HTERT RPE-1 (cell line): ENCODE results near the gene PIK3CB.
"Not testable (repeated sequence)": the region's sequence is repeated elsewhere in the genome, so short reads cannot be mapped to it uniquely, and the experiment has no call there.

Experiments used
- in situ Hi-C: fragments of 300-500 bp; cut with MboI; formaldehyde crosslinking; loops from 4 replicates; pipeline ENCODE4 v1.14.3; 2020; ENCODE audit warnings: low sequenced_read_pairs

PIK3CB gene

DNA sequence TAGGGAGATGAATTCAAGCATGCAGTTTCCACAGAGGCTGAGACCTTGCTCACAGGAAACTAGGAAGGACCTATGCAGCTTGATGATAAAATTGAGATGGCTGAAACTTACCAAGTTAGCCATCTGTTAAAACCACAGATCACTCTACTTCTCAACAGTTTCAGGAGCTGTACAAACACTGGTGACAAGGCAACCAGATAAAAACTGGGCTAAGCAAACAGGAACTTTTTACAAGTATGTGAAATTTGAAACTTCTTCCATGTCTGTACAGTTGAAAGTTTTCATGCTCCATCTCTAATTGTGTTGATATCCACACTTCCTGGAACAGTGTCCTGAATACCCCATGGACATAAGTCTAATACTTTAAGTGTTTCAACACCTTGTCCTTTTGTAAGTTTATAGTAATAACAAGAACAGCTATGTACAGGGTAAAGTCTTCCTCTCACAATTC, 147.9 kb downstream of the PIK3CB start:
- in situ Hi-C loops, result no loop called here

DNA sequence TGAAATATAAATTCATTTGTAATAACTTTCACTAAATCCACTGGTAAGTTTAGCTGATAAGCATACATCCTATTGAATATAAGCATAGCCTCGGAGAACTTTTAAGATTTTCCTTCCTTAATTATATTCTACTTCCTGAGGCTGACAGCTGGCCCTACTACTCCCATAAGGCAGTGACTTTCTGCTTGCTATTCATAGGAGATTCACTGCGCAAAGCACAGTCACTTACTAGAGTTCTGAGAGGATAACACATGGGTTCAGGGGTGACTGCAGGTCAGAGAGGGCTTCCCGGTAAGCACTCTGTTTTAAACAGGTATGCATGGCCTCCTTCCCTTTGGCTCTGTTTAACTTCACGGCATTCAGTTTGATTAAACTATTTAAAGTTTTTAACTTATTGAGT, 150.3 kb downstream of the PIK3CB start:
- in situ Hi-C loops, result no loop called here

DNA sequence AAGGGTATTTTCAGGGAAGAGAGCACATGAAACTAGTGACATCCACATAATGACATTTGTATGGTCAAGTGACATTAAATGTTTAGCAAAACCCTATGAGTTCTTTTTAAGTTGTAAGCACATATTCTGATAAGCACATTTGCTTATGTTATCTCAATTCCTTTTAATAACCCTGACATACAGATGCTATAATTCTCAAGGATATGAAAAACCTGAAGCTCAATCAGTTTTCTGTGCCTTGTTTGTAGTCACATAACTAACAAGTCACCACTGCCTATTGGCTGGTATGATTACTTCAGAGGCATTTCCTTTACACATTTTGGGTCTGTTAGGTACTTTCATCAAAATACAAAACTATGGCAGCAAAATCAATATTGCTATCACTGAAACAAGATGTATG, 152.1 kb downstream of the PIK3CB start:
- in situ Hi-C loops, result no loop called here

DNA sequence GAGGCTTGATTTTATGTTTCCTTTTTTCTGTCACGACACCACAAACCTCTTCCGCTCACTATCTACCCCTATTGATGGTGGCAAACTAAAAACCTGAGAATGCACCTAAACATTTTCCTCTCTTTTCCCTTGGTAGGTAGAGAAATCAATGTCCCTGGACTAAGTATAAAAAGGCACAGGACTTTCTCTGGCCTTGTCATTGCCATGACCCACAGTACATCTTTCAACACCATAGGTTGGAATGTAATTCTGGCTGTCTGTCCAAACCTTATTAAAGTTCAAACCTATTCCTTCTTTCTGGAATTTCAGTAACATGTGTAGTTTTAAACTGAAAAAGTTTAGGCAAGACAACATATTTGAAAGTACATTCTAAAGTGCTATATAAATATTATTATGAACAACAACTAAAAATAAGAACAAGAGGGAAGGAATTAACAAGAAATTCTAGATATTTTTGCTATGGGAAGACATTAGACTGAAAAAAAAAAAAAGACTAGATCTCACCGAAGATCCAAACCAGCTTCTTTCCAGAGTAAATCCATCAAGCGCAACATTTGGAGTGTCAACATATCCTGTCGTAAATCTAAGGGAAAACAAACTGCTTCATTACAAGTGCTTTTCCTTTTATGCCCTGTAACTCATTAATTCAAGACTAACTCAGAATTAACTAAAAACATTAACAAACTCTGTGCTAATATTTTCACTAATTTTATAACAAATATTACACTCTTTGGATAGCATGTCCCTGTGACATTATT, 153.1 kb downstream of the PIK3CB start:
- in situ Hi-C loops, result no loop called here

DNA sequence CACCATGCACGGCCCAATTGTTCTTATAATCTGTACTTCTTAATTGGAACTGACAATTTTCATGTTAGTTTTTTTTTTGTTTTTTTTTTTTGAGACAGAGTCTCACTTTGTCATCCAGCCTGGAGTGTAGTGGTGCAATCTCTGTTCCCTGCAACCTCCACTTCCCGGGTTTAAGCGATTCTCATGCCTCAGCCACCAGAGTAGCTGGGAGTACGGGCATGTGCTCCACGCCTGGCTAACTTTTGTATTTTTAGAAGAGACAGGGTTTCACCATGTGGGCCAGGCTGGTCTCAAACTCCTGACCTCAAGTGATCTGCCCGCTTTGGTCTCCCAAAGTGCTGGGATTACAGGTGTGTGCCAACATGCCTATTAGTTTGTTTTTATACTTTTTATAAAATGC, 153.8 kb downstream of the PIK3CB start:
- in situ Hi-C loops, result not testable (repeated sequence)

DNA sequence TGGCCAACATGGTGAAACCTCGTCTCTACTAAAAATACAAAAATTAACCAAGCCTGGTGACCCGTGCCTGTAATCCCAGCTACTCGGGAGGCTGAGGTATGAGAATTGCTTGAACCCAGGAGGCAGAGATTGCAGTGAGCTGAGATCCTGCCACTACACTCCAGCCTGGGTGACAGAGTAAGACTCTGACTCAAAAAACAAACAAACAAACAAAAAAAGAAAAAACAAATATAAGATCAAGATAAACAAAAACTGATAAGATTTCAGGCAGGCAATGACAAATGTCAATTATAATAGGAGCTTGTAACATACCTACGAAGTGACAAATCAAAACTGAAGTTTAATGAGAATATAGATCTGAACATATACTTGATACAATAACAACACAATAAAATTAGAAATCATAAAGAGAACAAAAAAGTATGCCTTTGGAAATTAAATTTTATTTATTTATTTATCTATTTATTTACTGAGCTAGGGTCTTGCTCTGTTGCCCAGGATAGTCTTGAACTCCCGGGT, 155.8 kb downstream of the PIK3CB start:
- in situ Hi-C loops, result no loop called here

DNA sequence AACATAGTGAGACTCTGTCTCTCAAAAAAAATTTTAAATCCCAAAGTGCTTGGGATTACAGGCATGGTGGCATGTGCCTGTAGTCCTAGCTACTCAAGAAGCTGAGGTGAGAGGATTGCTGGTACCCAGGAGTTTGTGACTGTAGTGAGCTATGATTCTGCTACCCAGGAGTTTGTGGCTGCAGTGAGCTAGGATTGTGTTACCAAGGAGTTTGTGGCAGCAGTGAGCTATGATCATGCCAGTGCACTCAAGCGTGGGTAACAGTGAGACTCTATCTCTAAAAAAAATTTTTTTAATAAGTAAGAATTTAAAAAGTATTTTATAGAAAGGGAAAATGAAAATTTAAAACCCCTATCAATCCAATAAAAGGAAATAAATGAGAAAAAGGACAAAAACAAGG, 156.6 kb downstream of the PIK3CB start:
- in situ Hi-C loops, result no loop called here

DNA sequence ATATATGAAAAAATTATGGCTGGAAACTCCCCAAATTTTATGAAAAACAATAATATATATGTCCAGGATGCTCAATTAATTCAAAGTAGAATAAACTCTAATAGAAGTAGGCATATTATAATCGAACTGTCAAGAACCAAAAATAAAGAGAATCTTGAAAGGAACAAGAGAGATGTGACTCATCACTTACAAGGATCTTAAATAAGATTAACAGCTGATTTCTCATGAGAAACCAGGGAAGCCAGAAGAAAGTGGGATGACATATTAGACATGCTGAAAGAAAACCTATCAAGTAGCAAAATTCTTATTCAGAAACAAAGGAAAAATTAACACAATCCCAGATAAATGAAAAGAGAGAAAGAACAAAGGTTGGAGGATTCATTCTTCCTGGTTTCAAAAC, 159.3 kb downstream of the PIK3CB start:
- in situ Hi-C loops, result no loop called here

DNA sequence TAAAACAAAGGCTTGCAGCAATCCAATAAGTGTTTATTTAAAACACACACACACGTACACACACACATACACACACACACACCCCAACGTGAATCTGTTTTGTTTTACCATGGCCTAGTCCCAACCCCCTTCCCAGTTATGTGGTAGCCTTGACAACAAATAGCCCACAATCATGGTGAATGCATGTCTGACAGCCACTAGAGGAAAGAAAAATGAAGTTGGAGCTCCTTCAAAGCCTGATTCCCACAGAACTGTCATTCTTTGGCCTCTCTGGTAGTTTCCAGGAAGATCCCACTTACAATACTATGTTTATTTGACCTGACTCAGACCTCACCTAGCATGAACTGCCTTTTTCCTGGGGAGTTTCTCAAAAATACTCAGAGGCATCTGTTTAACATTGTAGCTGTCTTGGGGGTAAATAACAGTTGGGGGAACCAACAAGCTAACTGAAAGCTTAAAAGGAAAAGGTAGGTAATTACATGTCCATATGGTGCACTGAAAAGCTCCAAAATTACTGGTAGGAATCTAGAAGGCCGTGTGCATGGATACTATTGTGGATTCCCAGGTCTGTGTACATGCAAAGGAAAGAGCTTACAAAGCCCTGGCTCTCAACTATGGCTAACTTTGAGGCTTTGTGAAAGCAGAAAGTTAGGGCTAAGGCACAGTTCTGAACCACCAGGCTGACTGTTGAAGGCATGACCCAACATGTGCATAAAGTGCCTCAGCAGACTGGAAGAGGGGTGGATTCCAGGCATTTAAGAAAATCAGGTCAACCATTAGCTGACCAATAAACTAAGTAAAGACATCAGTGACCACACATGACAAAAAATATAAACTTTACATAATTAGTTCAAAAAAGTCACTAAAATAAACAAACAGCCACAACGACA, 160.8 kb downstream of the PIK3CB start:
- in situ Hi-C loops, result no loop called here

DNA sequence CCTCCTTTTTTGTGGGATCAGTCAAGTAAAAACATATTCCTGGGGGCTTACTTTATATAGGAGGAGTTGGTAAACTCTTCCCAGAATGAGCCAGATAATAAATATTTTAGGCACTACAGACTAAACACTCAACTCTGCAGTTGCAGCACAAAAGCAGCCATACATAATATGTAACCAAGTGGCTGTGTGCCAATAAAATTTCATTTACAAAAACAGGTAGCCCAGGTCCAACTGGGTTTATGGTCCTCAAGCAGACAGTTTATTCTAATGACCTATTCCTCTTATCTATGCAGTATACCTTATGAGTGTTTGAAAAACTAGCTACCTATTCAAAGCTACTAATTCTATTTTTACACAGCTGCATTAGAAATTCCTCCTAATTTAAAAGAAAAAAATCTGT, 164.3 kb downstream of the PIK3CB start:
- in situ Hi-C loops, result no loop called here

DNA sequence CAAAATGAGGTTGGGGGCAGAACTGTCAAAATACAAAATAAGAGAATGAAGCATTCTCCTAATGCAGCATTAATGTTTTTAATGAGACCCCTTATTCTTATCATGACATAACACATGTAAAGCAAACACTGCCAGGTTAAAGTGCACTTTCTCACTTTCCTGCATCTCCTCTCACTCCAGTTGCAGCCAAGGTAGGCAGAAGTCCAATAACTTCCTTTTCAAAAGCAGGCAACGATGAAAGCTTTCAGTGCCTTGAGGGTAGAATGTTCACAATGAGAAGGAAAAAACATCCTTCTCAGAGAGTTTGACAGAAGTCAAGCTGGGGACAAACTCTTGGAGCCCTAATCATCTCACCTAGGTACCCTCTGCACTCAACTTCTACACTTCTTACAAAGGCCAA, 166.6 kb downstream of the PIK3CB start:
- in situ Hi-C loops, result no loop called here

DNA sequence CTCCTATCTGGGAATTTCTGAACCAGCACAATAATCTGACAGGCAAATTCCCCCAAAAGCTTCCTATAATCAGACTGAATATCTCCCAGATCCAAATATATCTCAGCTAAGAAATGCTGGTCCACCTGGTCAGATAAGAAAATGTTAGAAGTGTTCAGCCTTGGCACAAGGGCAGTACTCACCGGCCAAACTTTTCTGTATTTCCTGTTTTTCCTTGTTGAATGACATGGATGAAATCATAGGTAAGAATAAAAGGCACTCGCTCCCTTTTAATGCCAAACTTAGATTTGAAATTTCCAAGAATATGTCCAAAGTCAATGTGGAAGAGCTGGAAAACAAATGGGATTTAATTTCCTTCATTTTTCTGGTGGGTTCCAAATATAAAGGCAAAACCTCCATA, 177.2 kb downstream of the PIK3CB start:
- in situ Hi-C loops, result no loop called here

DNA sequence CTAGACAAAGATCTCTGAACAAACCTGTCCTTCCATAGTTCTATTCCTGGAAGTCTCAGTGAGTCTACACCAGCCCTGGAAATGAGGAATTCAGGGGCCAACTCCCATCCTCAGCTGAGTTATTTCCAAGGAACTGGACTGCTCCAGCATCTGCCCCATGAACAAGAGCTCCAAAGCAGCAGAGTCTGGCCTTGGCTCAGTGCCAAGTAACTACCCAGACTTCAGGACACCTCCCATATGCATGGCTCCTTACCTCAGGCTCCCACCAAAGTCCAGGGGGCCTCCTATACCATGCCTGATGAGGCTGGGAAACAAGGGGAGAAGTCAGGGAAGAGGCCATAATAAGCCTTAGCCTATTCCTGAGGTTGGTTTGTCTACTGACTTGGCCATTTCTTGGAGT, 181.2 kb downstream of the PIK3CB start:
- in situ Hi-C loops, result no loop called here

DNA sequence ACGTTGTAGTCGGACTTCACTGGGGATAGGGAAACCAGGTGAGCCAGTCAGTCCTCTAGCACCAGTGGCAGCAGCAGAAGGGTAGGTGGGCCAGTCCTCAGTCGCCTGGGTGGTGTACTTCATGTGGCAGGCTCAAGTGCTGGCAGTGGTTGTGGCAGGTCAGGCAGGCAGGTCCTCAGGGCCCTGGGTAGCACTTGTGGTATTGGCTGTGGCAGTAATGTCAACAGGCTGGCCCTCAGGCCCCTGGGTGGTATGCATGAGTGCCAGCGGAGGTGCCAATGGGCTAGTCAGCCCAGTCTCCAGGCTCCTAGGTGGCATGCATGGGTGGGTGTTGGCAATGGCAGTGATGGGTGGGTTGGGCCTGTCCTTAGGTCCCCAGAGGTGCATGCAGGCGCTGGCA, 185.6 kb downstream of the PIK3CB start:
- in situ Hi-C loops, result no loop called here

DNA sequence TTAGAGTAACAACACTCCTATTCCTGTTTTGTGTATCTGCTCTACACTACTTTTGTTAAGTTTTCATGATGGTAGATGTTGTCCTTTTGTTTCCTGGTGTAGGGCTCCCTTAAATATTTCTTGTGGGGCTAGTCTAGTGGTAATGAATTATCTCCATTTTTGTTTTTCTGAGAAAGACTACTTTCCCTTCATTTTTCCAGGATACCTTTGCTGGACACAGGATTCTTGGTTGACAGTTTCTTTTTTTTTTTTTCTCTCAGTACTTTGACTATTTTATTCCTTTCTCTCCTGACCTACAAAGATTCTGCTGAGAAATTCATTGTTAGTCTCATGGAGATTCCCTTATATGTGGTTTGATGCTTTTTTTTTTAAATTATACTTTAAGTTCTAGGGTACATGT, 188.2 kb downstream of the PIK3CB start:
- in situ Hi-C loops, result no loop called here

DNA sequence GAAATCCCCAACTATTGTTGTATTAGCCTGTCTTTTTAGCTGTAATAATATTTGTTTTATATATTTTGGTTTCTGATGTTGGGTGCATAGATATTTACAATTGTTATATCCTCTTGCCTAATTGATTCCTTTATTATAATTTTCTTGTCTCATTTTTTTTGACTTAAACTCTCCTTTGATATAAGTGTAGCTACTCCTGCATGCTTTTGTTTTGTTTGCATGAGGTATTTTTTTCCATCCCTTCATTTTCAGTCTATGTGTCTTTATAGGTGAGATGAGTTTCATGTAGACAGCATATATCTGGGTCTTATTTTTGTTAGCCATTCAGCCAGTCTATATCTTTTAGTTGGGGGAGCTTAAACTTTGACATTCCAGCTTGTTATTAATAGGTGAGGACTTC, 188.7 kb downstream of the PIK3CB start:
- in situ Hi-C loops, result no loop called here

DNA sequence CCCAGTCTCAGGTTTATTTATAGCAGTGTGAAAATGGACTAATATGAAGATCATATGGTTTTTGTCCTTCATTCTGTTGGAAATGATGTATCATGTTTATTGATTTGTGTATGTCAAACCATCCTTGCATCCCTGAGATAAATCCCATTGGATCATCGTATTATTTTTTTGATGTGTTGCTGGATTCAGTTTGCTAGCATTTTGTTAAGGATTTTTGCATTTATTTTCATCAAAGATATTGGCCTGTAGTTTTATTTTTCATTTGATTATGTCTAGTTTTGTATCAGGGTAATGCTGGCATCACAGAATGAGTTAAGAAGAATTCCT, 191.8 kb downstream of the PIK3CB start:
- in situ Hi-C loops, result no loop called here

DNA sequence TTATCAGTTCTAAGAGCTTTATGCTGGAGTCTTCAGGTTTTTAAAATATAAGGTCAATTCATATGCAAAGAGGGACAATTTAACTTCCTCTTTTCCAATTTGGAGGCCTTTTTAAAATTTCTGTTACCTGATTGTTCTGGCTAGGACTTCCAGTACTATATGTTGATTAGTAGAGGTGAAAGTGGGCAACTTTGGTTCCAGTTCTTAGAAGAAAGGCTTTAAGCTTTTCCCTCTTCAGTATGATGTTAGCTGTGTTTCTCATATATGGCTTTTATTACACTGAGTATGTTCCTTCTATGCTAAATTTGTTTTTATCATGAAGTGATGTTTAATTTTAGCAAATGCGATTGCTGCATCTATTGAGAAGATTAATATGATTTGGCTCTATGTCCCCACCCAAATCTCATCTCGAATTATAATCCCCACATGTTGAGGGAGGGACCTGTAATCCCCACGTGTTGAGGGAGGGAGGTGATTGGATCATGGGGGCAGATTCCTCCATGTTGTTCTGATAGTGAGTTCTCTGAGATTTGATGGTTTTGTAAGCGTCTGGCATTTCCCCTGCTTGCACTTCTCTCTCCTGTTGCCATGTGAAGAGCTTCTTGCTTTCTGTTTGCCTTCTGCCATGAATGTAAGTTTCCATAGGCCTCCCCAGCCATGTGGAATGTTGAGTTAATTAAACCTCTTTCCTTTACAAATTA, 192.4 kb downstream of the PIK3CB start:
- in situ Hi-C loops, result no loop called here

DNA sequence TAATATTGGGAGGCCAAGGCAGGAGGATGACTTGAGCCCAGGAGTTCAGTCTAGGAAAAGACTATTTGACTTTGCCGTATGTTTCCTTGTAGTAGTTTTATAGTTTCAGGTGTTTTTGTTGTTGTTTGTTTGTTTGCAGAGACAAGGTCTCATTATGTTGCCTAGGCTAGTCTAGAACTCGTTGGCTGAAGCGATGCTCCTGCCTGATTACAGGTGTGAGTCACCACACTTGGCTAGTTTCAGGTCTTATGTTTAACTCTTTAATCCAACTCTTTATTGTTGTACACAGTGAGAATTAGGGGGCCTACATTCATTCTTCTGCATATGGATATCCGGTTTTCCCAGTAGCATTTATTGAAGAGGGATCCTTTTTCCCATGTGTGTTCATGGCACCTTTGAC, 194.2 kb downstream of the PIK3CB start:
- in situ Hi-C loops, result no loop called here

DNA sequence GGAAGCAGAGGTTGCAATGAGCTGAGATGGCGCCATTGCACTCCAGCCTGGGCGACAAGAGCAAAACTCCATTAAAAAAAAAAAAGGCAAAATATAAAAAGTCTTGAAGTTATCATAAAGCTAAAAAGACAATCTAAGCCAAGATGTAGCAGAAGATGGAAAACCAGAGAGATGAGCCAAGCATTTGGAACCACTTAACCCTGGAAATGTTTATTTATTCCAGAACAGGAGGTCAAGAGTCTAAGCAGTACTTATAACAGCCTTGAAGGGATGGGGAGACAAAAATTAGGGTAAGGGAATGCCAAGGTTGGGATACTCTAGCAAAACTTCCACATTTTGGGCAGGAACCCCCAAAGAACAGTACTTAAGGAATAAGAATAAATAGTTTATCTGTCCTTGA, 196.1 kb downstream of the PIK3CB start:
- in situ Hi-C loops, result no loop called here

DNA sequence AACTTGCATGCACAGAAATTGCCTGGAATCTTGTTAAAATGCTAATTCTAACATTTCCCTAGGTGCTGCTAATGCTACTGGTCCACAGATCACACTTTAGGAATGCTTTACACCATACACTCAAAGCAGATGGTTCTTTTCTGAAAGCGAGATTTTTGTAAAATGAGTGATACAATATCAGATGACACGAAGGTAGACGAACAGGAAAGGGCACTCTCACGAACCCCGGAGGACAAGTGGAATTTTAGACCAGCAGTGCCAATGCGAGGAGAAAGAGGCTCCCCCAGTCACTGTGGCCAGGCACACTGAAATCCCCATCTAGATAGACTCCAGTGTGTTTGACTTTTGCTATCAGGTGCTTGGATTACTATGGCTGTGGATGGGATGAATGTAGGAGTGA, 205.2 kb downstream of the PIK3CB start:
- in situ Hi-C loops, result no loop called here
